Stimulated activated CD4-positive, alpha-beta T cell treated with anti-CD3 and anti-CD28 coated beads, Interleukin-12 subunit alpha, Interleukin-12 subunit beta, amount 100 ng/mL, for 4 hours (primary cell): ENCODE data around the gene EXOSC5.
"Not testable (repeated sequence)": the region's sequence is repeated elsewhere in the genome, so short reads cannot be mapped to it uniquely, and the experiment has no call there.

Source experiments
- DNase-seq: peaks from one replicate; pipeline ENCODE4 v3.0.0-alpha.2; 2020

The EXOSC5 gene

GRCh38 chr19:41403181-41403970 lies 6.2 kb upstream of the EXOSC5 start:
- no peak for DNase-seq

- DNase-seq = no peak
Observed at GRCh38 chr19:41402010-41402409, 4.9 kb upstream of the EXOSC5 start.

GRCh38 chr19:41401483-41401882 lies 4.3 kb upstream of the EXOSC5 start:
- no peak for DNase-seq

- DNase-seq = no peak
Observed at GRCh38 chr19:41399525-41399924, 2.4 kb upstream of the EXOSC5 start.

- DNase-seq = no peak
Observed at GRCh38 chr19:41399091-41399490, 1.9 kb upstream of the EXOSC5 start.

- DNase-seq = no peak
Observed at GRCh38 chr19:41398598-41398997, 1.4 kb upstream of the EXOSC5 start.

- no peak for DNase-seq
Observed at GRCh38 chr19:41398050-41398418, 875 bp upstream of the EXOSC5 start.

GRCh38 chr19:41395355-41395754 lies 1.8 kb downstream of the EXOSC5 start:
- no peak for DNase-seq

GRCh38 chr19:41392775-41393174 lies 4.4 kb downstream of the EXOSC5 start:
- no peak for DNase-seq

- no peak for DNase-seq
Observed at GRCh38 chr19:41391618-41392017, 5.5 kb downstream of the EXOSC5 start.

GRCh38 chr19:41386442-41386841 lies 10.7 kb downstream of the EXOSC5 start:
- no peak for DNase-seq

- DNase-seq = no peak
Observed at GRCh38 chr19:41384351-41384750, 12.8 kb downstream of the EXOSC5 start.

- DNase-seq = not testable (repeated sequence)
Observed at GRCh38 chr19:41381536-41381935, 15.6 kb downstream of the EXOSC5 start.

- DNase-seq = no peak
Observed at GRCh38 chr19:41377977-41378709, 19.0 kb downstream of the EXOSC5 start.

- DNase-seq = no peak
Observed at GRCh38 chr19:41376998-41377365, 20.2 kb downstream of the EXOSC5 start.

- no peak for DNase-seq
Observed at GRCh38 chr19:41376241-41376997, 20.7 kb downstream of the EXOSC5 start, which contains the start of gene TMEM91. Gene TMEM91, plus strand, starts transcription at chr19:41376533. Its CDS starts 1,777 bp downstream, at chr19:41378310.

GRCh38 chr19:41373993-41374392 lies 23.2 kb downstream of the EXOSC5 start:
- DNase-seq = no peak

GRCh38 chr19:41372501-41372900 lies 24.7 kb downstream of the EXOSC5 start:
- no peak for DNase-seq

- no peak for DNase-seq
Observed at GRCh38 chr19:41371541-41371940, 25.6 kb downstream of the EXOSC5 start.

GRCh38 chr19:41371119-41371518 lies 26.0 kb downstream of the EXOSC5 start:
- DNase-seq = not testable (repeated sequence)

GRCh38 chr19:41369769-41370168 lies 27.4 kb downstream of the EXOSC5 start:
- no peak for DNase-seq

- DNase-seq = no peak
Observed at GRCh38 chr19:41367848-41368301, 29.3 kb downstream of the EXOSC5 start.

GRCh38 chr19:41366089-41366488 lies 31.1 kb downstream of the EXOSC5 start:
- no peak for DNase-seq
